ENCODE measurements around the gene RPL29.

RPL29 gene

DNA sequence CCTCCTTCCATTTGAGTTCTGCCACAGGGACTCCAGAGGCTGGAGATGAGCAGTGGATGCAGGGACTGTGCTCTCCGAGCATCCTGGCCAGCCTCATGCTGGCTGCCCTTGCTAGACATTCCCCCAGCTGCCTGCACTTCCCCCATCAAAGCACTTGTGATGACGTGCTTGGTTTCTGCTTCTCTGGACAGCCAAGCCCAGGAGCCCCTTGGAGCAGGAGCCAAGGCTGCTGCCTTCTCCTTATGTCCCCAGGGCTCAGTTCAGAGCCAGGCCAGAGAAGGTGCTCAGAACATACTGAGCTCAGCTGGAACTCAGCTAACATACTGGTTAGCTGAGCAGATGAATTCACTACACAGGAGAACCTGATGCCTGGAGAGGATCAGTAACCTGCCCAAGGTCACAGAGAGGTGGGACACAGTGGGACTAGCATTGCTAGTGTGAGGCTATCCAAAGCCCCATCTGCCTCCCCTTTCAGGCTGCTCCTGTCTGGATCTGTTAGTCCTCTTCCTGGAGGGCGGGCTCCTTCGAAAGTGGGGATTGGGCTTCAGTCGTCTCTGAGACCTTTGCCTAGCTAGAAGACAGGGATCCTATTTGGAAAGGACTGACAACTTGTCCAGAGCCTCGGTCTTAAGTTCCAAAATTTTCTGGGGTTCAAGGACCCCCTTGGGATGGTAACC, 32.7 kb downstream of the RPL29 start:
- H3K27ac ChIP-seq = no peak overlapping the region
- H3K4me3 ChIP-seq = no peak overlapping the region
- TF ChIP-seq, protein P1, sequence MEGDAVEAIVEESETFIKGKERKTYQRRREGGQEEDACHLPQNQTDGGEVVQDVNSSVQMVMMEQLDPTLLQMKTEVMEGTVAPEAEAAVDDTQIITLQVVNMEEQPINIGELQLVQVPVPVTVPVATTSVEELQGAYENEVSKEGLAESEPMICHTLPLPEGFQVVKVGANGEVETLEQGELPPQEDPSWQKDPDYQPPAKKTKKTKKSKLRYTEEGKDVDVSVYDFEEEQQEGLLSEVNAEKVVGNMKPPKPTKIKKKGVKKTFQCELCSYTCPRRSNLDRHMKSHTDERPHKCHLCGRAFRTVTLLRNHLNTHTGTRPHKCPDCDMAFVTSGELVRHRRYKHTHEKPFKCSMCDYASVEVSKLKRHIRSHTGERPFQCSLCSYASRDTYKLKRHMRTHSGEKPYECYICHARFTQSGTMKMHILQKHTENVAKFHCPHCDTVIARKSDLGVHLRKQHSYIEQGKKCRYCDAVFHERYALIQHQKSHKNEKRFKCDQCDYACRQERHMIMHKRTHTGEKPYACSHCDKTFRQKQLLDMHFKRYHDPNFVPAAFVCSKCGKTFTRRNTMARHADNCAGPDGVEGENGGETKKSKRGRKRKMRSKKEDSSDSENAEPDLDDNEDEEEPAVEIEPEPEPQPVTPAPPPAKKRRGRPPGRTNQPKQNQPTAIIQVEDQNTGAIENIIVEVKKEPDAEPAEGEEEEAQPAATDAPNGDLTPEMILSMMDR (IDR thresholded peaks at IDR 0.05) = no peak
- DNase-seq (ENCODE audit: low spot score) = no peak

DNA sequence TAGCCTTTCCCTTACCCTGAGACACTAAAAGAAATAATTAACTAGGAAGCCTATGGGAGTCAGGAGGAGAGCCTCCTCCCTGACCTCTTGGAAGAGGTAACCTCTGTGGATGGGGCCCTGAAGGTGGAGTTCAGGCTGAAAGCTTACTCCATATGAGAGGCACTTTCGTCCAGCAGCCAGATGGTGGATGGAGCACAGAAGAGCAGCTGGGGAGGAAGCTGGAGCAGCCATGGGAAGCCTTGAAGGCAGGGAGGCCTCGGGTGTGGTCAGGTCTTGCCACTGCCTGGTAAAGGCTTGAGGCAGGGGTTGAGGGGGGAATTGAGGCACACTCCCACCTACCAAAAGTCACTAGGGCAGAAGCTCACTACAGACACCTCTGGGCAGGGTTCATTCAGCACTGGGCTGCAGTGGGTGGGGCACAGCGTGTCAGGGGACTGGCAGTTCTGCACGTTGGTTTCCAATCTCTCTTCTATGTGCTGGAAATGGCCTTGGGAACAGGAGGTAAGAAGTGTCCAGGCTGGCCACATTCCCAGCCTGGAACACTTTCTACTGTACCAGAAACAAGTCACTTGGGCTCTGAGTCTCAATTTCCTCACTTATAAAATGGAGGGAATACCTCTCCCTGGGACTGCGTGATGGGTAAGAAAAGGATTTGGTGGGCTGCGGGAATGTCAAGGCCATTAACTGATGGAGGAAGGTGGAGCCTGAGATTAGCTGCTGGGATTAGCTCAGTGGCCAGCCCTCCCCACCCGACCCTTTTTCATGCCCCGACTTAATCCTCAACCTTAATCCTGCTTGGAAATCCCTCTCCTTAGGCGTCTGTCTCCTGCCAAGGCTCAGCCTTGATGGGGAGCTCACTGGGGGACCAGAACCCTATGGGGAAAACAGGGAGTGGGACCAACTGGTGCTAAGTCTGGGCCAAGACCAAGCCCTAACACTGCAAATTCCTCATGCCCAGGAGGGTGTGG, 33.8 kb downstream of the RPL29 start:
- DNase-seq (ENCODE audit: low spot score) = no peak
- no peak overlapping the region for H3K4me3 ChIP-seq
- H3K27ac ChIP-seq = no peak overlapping the region
- TF ChIP-seq, protein P1 (IDR thresholded peaks at IDR 0.05) = no peak

DNA sequence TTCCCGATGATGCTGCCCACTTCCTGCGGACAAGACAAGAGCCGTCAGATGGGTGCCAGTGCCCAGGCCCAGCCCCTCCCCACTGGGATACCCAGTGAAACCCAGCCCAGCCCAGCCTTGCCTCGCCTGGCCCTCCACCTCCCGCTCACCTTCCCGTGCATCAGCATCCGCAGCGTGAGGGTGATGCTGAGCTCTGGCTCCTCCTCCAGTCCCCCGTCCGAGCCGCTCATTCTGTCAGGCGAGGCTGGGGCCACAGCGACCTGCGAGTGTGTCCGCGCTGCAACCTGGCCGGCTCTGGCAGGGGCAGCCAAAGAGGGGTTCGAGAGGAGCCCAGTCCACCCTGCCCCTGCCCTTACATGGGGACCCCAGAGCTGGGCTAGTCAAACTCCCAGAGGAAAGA, 34.7 kb downstream of the RPL29 start:
- DNase-seq (ENCODE audit: low spot score) = no peak
- Histone ChIP-seq H3K27ac (no peak overlapping the region), H3K4me3 (no peak overlapping the region)
- TF ChIP-seq, protein P1 (IDR thresholded peaks at IDR 0.05) = no peak

DNA sequence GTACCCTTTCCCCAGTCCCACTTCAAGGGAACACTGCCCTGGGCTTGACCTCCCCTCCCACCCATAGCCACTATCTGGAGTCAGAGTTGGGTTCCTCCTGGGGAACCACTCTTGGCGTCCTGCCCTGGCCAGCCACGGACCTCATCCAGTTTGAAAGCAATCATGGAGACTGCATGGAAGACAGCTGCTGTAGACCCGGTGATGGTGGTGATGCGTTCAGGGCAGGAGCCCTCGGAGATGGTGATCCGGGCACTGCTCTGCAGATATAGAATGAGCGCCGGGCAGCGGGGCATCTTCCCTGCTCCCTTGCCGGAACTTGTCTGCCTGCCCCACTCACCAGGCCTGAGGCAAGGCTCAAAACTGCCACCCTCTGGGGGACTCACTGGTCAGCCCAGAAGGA, 35.3 kb downstream of the RPL29 start:
- H3K4me3 ChIP-seq = no peak overlapping the region
- TF ChIP-seq, protein P1 (IDR thresholded peaks at IDR 0.05) = no peak
- no peak overlapping the region for H3K27ac ChIP-seq
- no peak for DNase-seq (ENCODE audit: low spot score)

DNA sequence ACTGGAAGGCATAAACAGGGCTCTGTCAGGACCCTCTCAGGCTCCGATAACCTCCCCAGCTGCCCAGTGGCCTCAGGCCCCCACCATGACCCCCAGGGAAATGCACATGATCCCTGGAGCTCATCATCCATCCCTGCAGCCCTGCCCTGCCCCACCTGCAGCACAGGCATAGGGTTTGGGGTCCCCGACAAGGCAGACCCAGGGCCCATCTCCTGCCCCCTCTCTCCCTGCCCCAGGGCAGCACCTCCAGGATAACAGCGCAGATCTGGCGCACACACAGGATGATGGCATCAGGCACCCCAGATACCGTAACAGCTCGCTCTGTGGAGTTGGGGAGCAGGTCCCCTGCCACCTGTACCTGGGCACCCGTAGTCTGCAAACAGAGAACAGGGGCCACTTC, 36.0 kb downstream of the RPL29 start:
- DNase-seq (ENCODE audit: low spot score) = no peak
- Histone ChIP-seq H3K27ac (no peak overlapping the region), H3K4me3 (no peak overlapping the region)
- TF ChIP-seq, protein P1 (IDR thresholded peaks at IDR 0.05) = no peak

DNA sequence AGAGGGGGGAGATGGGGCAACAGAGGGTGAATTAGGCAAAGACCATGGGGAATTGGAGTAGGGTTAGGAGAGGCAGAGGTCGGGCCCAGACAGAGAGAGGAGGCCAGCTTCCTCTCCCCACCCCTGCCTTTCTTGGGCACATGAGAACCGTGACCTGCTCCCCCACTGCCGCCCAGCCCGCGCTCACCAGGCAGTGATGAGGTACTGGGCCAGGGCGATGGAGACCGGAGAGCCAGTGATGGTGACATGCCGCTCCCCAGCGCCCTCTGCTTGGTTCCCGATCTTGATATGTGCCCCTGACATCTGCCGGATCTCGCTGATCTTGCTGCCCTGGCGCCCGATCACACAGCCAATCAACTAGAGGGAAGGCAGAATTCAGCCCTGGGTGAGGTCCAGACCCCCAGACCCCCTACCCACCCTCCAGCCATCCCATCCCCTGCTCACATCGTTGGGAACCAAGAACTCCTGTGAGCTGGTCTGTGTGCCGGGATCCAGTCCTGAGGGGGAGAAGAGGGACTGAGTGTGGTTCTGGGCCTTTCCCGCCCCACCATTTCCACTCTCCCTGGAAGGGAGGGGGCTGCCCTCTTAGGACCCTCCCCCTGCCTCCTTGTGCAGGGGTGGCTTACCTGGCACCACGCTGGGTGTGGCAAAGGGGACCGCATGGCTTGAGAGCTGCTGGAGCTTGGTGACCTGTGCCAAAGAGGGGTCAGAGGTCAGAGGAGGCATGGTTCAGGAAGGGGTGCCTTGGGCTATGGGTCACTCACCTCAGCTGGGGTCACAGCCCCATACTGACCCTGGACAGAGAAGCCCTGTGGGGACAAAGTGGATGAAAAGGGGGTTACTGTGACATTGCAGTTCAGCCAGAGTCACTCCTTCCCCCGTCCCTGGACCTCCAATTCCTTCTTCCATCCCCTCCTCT, 36.8 kb downstream of the RPL29 start:
- DNase-seq (ENCODE audit: low spot score) = no peak
- Histone ChIP-seq H3K4me3 (no peak overlapping the region), H3K27ac (no peak overlapping the region)
- TF ChIP-seq, protein P1 (IDR thresholded peaks at IDR 0.05) = no peak
